HG03378 (cell line): ENCODE results near the gene GDF9.
"Not testable (repeated sequence)": the region's sequence is repeated elsewhere in the genome, so short reads cannot be mapped to it uniquely, and the experiment has no call there.

Experiments
- ATAC-seq: cut with Tn5 transposase; IDR thresholded peaks from one replicate; pipeline ENCODE4 v1.9.1; 2021; ENCODE audit warnings: mild to moderate bottlenecking, moderate library complexity; ENCODE audit not compliant: unreplicated experiment

Gene GDF9

DNA sequence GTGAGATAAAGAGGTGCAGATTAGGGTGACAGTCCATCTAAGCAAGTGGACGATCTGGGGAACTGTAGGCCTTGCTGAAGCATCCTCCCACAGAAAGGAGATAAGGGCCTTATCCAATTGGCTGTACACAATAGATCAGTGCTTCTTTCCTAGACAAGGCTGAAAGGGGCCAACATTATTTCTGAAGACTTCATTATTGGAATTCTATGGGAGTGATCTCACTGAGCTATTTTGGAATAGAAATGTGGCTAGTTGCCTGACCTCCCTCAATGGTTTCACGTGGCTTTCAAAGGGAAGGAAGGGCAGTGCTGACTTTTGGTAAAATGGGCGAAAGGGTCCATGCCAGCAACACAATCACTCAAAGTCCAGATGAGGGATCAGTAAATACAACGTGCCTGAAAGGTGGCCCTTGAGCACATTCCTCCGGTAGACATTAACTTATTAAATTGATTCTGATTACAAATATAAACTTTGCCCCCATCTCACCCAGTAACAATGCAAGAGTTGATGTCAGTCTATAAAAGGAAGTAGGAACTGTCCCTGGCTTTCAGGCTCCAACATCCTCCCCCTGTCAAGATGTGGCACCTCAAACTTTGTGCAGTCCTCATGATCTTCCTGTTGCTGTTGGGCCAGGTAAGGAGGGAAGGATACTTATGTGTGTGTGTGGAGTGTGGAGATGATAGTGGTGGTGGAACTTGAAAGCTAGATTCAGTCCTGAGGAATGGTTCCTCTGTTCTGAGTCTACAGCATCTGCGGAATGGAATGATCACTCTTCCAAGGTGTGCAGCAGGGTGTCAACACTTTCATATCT, 7.1 kb upstream of the GDF9 start, which contains the start of gene LEAP2:
TSS of gene LEAP2 (plus strand) at position 550 of the 811 bp plus-strand sequence. CDS start at position 577, 27 bp downstream.
- ATAC-seq: no peak

GRCh38 chr5:132872788-132873118, 6.5 kb upstream of the GDF9 start:
- no peak for ATAC-seq

- ATAC-seq: no peak
These were observed 5.4 kb upstream of the GDF9 start for GRCh38 chr5:132871459-132872284.

DNA sequence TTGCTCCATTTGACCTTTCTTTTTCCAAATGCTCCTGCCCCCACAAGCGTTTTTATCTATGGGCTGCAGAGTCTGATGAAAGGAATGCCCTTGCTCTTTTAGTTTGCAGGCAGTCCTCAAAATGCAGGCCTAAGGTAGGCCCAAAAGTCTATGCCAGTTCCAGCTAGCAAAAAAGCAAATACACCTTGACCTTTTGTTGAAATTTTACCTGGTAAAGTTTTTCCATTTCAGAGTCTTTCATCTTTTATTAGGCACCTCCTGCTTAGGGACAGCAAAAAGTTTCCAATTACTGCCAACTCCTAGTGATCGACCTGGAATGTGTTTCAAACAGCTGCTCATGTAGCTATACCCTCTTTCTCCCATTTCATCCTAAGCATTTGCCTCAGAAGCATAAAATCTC, 4.5 kb upstream of the GDF9 start:
- ATAC-seq: no peak

GRCh38 chr5:132868754-132869153, 2.5 kb upstream of the GDF9 start:
- no peak for ATAC-seq

- ATAC-seq: peak; percentile 3
These were observed 780 bp upstream of the GDF9 start for GRCh38 chr5:132867046-132867451.

- ATAC-seq: peak; percentile 11
These were observed 464 bp downstream of the GDF9 start for GRCh38 chr5:132865668-132866341.

DNA sequence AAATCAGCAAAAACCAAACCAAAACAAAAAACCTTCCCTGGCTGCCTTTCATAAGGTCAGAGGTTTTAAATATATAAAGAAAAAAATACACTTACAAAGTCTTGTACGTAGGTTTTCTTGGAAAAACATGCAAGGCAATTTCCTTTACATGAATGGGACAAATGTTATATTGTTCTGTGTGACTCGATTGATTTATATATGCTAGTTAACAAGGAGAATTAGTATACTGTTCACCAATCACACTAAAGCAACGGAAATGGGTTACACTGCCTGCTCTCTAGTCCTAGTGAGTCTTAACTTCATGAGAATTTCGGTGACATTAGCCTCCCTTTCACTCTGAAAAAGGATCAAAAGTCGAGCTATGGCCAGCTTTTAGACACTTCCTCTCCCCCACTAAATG, 5.5 kb downstream of the GDF9 start:
- ATAC-seq: no peak

GRCh38 chr5:132859889-132860437, 6.3 kb downstream of the GDF9 start:
- ATAC-seq: no peak

- ATAC-seq: no peak
These were observed 10.3 kb downstream of the GDF9 start for GRCh38 chr5:132856011-132856410.

DNA sequence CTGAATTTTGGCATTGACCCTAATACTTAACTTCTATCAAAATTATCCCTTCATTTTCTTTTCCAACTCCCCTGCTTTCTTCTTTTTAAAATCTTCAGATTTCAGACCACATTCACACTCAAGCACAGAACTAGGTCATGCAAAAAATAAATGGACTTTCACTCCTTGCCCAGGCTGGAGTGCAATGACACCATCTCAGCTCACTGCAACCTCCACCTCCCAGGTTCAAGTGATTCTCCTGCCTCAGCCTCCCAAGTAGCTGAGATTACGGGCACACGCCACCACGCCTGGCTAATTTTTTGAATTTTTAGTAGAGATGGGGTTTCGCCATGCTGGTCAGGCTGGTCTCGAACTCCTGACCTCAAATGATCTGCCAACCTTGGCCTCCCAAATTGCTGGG, 11.3 kb downstream of the GDF9 start:
- not testable (repeated sequence) for ATAC-seq

DNA sequence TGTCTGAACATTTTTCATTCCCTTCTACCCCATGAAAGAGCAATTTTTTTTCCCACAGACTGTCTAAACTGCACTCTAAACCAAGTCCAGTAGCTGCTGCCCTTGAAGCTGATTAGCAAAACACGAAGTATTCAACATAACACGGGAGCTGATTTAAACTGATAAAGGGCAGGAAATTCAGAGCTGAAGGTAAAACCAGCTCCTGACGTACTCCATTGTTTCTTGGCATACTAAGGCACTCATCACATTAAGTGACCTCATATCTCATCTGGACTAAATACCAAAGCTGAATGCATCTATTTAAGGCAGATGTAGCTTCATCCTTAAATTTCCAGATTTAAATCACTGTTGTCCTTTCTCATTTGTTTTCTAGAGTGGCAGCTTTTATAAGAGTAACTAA, 12.0 kb downstream of the GDF9 start:
- no peak for ATAC-seq

DNA sequence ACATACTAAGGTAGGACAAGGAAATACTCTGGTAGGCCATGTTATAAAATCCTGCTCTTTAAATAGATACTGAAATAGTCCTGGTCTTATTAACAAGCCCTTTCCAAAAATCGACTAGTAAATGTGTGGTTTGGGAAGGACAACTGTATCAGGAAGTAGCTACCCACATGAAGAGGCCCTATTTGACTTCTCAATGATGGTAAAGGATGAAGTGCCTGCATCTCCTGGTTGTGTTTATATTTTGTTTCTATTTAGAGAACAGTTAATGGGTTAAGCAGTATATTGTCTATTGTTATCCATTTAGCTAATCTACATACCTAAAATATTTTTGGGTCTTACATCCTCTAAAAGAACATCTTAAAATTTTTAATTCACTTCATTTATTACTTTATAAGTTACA, 12.5 kb downstream of the GDF9 start:
- no peak for ATAC-seq

- no peak for ATAC-seq
These were observed 12.9 kb downstream of the GDF9 start for GRCh38 chr5:132853323-132853722.

- no peak for ATAC-seq
These were observed 16.2 kb downstream of the GDF9 start for GRCh38 chr5:132850066-132850465.

DNA sequence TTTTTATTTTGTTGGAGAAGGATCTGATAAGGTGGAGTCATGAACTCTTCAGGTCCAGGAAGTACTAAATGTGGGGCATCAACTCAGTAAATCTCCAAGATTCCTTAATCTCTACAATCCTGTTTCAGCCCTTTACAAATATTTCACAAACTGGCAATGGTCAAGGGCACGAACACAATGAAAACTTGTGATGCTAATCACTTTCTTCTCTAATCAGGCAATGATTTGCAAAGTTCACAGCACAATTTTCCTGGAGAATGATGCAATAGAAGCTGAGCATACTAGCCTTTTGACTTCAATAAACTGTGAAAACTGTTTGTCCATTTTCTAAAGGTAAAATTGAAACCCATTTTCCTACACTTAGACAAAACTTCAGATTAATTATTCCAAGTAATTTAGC, 16.9 kb downstream of the GDF9 start:
- no peak for ATAC-seq

- no peak for ATAC-seq
These were observed 18.0 kb downstream of the GDF9 start for GRCh38 chr5:132848270-132848669.

DNA sequence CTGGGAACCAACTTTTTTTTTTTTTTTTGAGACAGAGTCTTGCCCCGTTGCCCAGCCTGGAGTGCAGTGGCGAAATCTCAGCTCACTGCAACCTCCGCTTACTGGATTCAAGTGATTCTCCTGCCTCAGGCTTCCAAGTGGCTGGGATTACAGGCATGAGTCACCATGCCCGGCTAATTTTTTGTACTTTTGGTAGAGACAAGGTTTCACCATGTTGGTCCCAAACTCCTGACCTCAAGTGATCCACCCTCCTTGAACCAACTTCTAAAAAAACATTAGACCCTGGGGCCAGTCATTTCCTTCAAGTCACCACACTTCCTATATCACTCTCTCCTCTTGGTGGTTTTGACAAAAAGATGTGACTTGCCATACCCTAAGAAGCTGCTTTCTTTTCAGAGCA, 25.0 kb downstream of the GDF9 start:
- no peak for ATAC-seq

DNA sequence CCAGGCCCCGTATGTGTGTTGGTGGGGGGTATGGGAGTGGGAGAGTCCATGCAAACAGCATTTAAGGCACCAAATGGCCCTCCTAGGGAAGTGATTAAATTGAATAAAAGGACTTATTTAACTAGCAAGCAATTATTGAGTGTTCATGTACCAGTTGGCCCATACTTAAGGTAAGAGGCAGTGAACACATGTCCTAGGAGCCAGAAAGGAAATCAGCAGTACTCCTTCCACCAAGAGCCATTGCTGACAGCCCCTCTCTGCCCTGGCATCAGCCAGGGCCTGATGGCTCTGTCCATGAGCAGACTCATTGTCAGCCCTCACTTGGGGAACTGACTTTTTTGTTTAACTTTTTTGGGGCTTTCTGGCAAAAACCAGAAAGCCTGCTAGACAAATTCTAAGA, 25.4 kb downstream of the GDF9 start:
- no peak for ATAC-seq

- ATAC-seq: no peak
These were observed 26.0 kb downstream of the GDF9 start for GRCh38 chr5:132840313-132840712.
